Activated CD4-positive, alpha-beta T cell treated with anti-CD3 and anti-CD28 coated beads, Interleukin-2, amount 50 U/mL, for 1 hour (primary cell): ENCODE data around the gene CA12.

Experiments used
- DNase-seq: peaks from one replicate; pipeline ENCODE4 v3.0.0-alpha.2; 2020

Gene CA12

GRCh38 chr15:63374686-63375520 is 6.7 kb downstream of the CA12 start:
- DNase-seq, result no peak

- no peak for DNase-seq
Observed at GRCh38 chr15:63373866-63374548, 7.6 kb downstream of the CA12 start.

- no peak for DNase-seq
Observed at GRCh38 chr15:63373330-63373729, 8.3 kb downstream of the CA12 start.

- DNase-seq, result no peak
Observed at GRCh38 chr15:63372753-63373152, 8.9 kb downstream of the CA12 start.

- no peak for DNase-seq
Observed at GRCh38 chr15:63372018-63372705, 9.5 kb downstream of the CA12 start.

GRCh38 chr15:63371297-63371918 is 10.2 kb downstream of the CA12 start:
- DNase-seq, result no peak

GRCh38 chr15:63370764-63371163 is 10.9 kb downstream of the CA12 start:
- no peak for DNase-seq

GRCh38 chr15:63369781-63370180 is 11.9 kb downstream of the CA12 start:
- DNase-seq, result no peak

- DNase-seq, result no peak
Observed at GRCh38 chr15:63369296-63369695, 12.3 kb downstream of the CA12 start.

GRCh38 chr15:63368503-63368902 is 13.1 kb downstream of the CA12 start:
- no peak for DNase-seq

GRCh38 chr15:63367900-63368299 is 13.7 kb downstream of the CA12 start:
- no peak for DNase-seq

GRCh38 chr15:63367390-63367789 is 14.3 kb downstream of the CA12 start:
- DNase-seq, result no peak

GRCh38 chr15:63366451-63366850 is 15.2 kb downstream of the CA12 start:
- no peak for DNase-seq

GRCh38 chr15:63365273-63365680 is 16.4 kb downstream of the CA12 start:
- DNase-seq, result no peak

- DNase-seq, result no peak
Observed at GRCh38 chr15:63364399-63365272, 17.0 kb downstream of the CA12 start.

GRCh38 chr15:63363292-63363691 is 18.4 kb downstream of the CA12 start:
- no peak for DNase-seq

GRCh38 chr15:63362885-63363284 is 18.8 kb downstream of the CA12 start:
- DNase-seq, result no peak

- DNase-seq, result no peak
Observed at GRCh38 chr15:63362196-63362595, 19.4 kb downstream of the CA12 start.

- DNase-seq, result no peak
Observed at GRCh38 chr15:63360170-63360569, 21.5 kb downstream of the CA12 start.

- no peak for DNase-seq
Observed at GRCh38 chr15:63358241-63359029, 23.2 kb downstream of the CA12 start.

GRCh38 chr15:63357731-63358130 is 23.9 kb downstream of the CA12 start:
- no peak for DNase-seq
